OCI-LY1 (cell line): ENCODE measurements around the gene WSCD2.

Source experiments
- EZH2 ChIP-seq: fragments of 200-600 bp; sonication (generic), shearing (Covaris generic); IDR thresholded peaks from 2 replicates; pipeline ENCODE4 v1.8.0; 2017; ENCODE audit warnings: borderline replicate concordance, mixed run types, mild to moderate bottlenecking, antibody characterized with exemption, low read length, moderate library complexity, mixed read lengths
- TF ChIP-seq, protein P1 (sequence below): fragments of 200-600 bp; sonication (generic), shearing (Covaris generic); IDR thresholded peaks from 2 replicates; pipeline ENCODE4 v1.5.1; 2017; ENCODE audit warnings: mild to moderate bottlenecking, antibody characterized with exemption, low read length, moderate library complexity, mixed read lengths

GRCh38 chr12:108166505-108166904 lies 37.4 kb downstream of the WSCD2 start:
- TF ChIP-seq, protein P1, sequence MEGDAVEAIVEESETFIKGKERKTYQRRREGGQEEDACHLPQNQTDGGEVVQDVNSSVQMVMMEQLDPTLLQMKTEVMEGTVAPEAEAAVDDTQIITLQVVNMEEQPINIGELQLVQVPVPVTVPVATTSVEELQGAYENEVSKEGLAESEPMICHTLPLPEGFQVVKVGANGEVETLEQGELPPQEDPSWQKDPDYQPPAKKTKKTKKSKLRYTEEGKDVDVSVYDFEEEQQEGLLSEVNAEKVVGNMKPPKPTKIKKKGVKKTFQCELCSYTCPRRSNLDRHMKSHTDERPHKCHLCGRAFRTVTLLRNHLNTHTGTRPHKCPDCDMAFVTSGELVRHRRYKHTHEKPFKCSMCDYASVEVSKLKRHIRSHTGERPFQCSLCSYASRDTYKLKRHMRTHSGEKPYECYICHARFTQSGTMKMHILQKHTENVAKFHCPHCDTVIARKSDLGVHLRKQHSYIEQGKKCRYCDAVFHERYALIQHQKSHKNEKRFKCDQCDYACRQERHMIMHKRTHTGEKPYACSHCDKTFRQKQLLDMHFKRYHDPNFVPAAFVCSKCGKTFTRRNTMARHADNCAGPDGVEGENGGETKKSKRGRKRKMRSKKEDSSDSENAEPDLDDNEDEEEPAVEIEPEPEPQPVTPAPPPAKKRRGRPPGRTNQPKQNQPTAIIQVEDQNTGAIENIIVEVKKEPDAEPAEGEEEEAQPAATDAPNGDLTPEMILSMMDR = no peak
- no peak for TF ChIP-seq EZH2
